Activated CD8-positive, alpha-beta memory T cell treated with anti-CD3 and anti-CD28 coated beads, Interleukin-2, amount 10 ng/mL, durations not matched to agents 7 days and 5 days (primary cell): Measurements from ENCODE around the gene BFAR. TPM values are rescaled to one million over a fixed set of nuclear protein-coding genes. Genes with fewer than 3 reads are reported as not detected.
A peak's percentile ranks its signal among the peaks of the same experiment; 100 is the strongest.

Experiments used
- ATAC-seq: fragments of 150-1000 bp; cut with Tn5 transposase; one replicate; pipeline ENCODE4 v1.10.0; 2021; ENCODE audit warnings: moderate library complexity
- CTCF ChIA-PET: fragments of 350-600 bp; sonication (Branson Sonifier 250); formaldehyde crosslinking; loops from one replicate; lab custom pipeline; 2021; ENCODE audit warnings: antibody characterized with exemption; lab: Charles Lee
- DNase-seq: peaks from one replicate; pipeline ENCODE4 v3.0.0-alpha.2; 2020
- H3K27ac Mint-ChIP-seq: one replicate; pipeline ENCODE4 v1.8.0; 2021; ENCODE audit warnings: mild to moderate bottlenecking, mixed read lengths
- H3K27me3 Mint-ChIP-seq: one replicate; pipeline ENCODE4 v1.8.0; 2021; ENCODE audit warnings: mixed read lengths
- H3K36me3 Mint-ChIP-seq: one replicate; pipeline ENCODE4 v1.8.0; 2021; ENCODE audit warnings: mild to moderate bottlenecking, mixed read lengths
- H3K4me1 Mint-ChIP-seq: one replicate; pipeline ENCODE4 v1.8.0; 2021; ENCODE audit warnings: mixed read lengths
- H3K4me3 Mint-ChIP-seq: one replicate; pipeline ENCODE4 v1.8.0; 2021; ENCODE audit warnings: mild to moderate bottlenecking, moderate library complexity, mixed read lengths
- H3K9me3 Mint-ChIP-seq: one replicate; pipeline ENCODE4 v1.8.0; 2022; ENCODE audit warnings: low read depth, mixed read lengths
- total RNA-seq, 2 experiments: library from RNA; stranded (reverse); gene quantifications; one replicate each; pipeline ENCODE4 v1.2.3, GENCODE V29; 2021

BFAR gene
- 10 to 100 TPM; 59.2 to 65.0 TPM for total RNA-seq

GRCh38 chr16:14632693-14633569 is at the start of gene BFAR:
Gene BFAR, plus strand, starts transcription at chr16:14632951. Its CDS starts 11,396 bp downstream, at chr16:14644347.
- peak; percentile 78 for ATAC-seq
- Mint-ChIP-seq H3K36me3 (peaks cover 14% of the 10 kb centered on the region), H3K9me3 (no peaks in the 10 kb centered on the region), H3K27me3 (no peaks in the 10 kb centered on the region), H3K4me1 (peaks cover 60% of the 10 kb centered on the region), H3K27ac (peak within 1 kb of the TSS; percentile 100), H3K4me3 (peak within 1 kb of the TSS; percentile 100)
- peak; percentile 100 for DNase-seq
- CTCF ChIA-PET, result interaction anchor here (1.0 to 1.3 kb wide), 2 partner anchors 347 to 713 kb away, joined by 3 read pairs; partner anchors contain the start of gene ERCC4

- no peak overlapping the region for H3K27ac Mint-ChIP-seq
- H3K36me3 Mint-ChIP-seq, result peaks cover 44% of the 10 kb centered on the region
Observed at GRCh38 chr16:14585287-14585686, 47.5 kb upstream of the BFAR start.

GRCh38 chr16:14586637-14587305 is 46.0 kb upstream of the BFAR start:
- Mint-ChIP-seq H3K36me3 (peaks cover 44% of the 10 kb centered on the region), H3K4me1 (peaks cover 11% of the 10 kb centered on the region), H3K9me3 (no peaks in the 10 kb centered on the region), H3K27ac (peak overlapping the region; percentile 18), H3K4me3 (no peak overlapping the region), H3K27me3 (no peaks in the 10 kb centered on the region)
- CTCF ChIA-PET, result interaction anchor here (0.6 to 0.9 kb wide), 2 partner anchors 58 to 337 kb away, joined by 3 read pairs; no protein-coding TSS in a partner anchor
- DNase-seq, result no peak
- no peak for ATAC-seq

More at GRCh38 chr16:14585287-14585686, 47.5 kb upstream of the BFAR start:
- CTCF ChIA-PET, result no interaction called here
- Mint-ChIP-seq H3K9me3 (no peaks in the 10 kb centered on the region), H3K27me3 (no peaks in the 10 kb centered on the region), H3K4me1 (peaks cover 11% of the 10 kb centered on the region), H3K4me3 (no peak overlapping the region)
- DNase-seq (no peak), ATAC-seq (no peak)

GRCh38 chr16:14600164-14600563 is 32.6 kb upstream of the BFAR start:
- ATAC-seq, result no peak
- CTCF ChIA-PET, result interaction anchor here (0.9 kb wide), 1 partner anchor 681 kb away, joined by 3 read pairs; the partner anchor contains the start of gene ERCC4

GRCh38 chr16:14602443-14602963 is 30.2 kb upstream of the BFAR start:
- Mint-ChIP-seq H3K27me3 (no peaks in the 10 kb centered on the region), H3K36me3 (peaks cover 47% of the 10 kb centered on the region), H3K9me3 (no peaks in the 10 kb centered on the region), H3K4me1 (no peaks in the 10 kb centered on the region), H3K27ac (no peak overlapping the region), H3K4me3 (no peak overlapping the region)
- DNase-seq (no peak), ATAC-seq (no peak)
- CTCF ChIA-PET, result interaction anchor here (1.0 to 1.1 kb wide), 2 partner anchors 8 to 142 kb away, joined by 3 read pairs; no protein-coding TSS in a partner anchor

More at GRCh38 chr16:14600164-14600563, 32.6 kb upstream of the BFAR start:
- Mint-ChIP-seq H3K27ac (no peak overlapping the region), H3K27me3 (no peaks in the 10 kb centered on the region), H3K4me1 (no peaks in the 10 kb centered on the region), H3K4me3 (no peak overlapping the region), H3K36me3 (peaks cover 47% of the 10 kb centered on the region), H3K9me3 (no peaks in the 10 kb centered on the region)
- no peak for DNase-seq

- H3K27me3 Mint-ChIP-seq, result no peaks in the 10 kb centered on the region
- peaks cover 45% of the 10 kb centered on the region for H3K36me3 Mint-ChIP-seq
- no peaks in the 10 kb centered on the region for H3K9me3 Mint-ChIP-seq
- no peak for DNase-seq
- no peak for ATAC-seq
- no peak overlapping the region for H3K27ac Mint-ChIP-seq
- no peaks in the 10 kb centered on the region for H3K4me1 Mint-ChIP-seq
- H3K4me3 Mint-ChIP-seq, result no peak overlapping the region
- CTCF ChIA-PET, result interaction anchor here (0.7 kb wide), 1 partner anchor 19 kb away, joined by 3 read pairs; no protein-coding TSS in a partner anchor
Observed at GRCh38 chr16:14606102-14606501, 26.6 kb upstream of the BFAR start.

- CTCF ChIA-PET, result interaction anchor here (1.2 kb wide), 1 partner anchor 376 kb away, joined by 3 read pairs; no protein-coding TSS in a partner anchor
- no peak for DNase-seq
- H3K4me1 Mint-ChIP-seq, result no peaks in the 10 kb centered on the region
- ATAC-seq, result no peak
- H3K4me3 Mint-ChIP-seq, result no peak overlapping the region
- H3K9me3 Mint-ChIP-seq, result no peaks in the 10 kb centered on the region
- no peak overlapping the region for H3K27ac Mint-ChIP-seq
- H3K36me3 Mint-ChIP-seq, result peaks cover 43% of the 10 kb centered on the region
- no peaks in the 10 kb centered on the region for H3K27me3 Mint-ChIP-seq
Observed at GRCh38 chr16:14608111-14608566, 24.6 kb upstream of the BFAR start.

- H3K27me3 Mint-ChIP-seq, result no peaks in the 10 kb centered on the region
- H3K4me1 Mint-ChIP-seq, result no peaks in the 10 kb centered on the region
- H3K27ac Mint-ChIP-seq, result no peak overlapping the region
- no peak for DNase-seq
- peaks cover 42% of the 10 kb centered on the region for H3K36me3 Mint-ChIP-seq
- no peak overlapping the region for H3K4me3 Mint-ChIP-seq
- CTCF ChIA-PET, result interaction anchor here (1.2 kb wide), 1 partner anchor 377 kb away, joined by 3 read pairs; no protein-coding TSS in a partner anchor
- H3K9me3 Mint-ChIP-seq, result no peaks in the 10 kb centered on the region
- no peak for ATAC-seq
Observed at GRCh38 chr16:14608604-14609003, 24.1 kb upstream of the BFAR start.

- no peaks in the 10 kb centered on the region for H3K4me1 Mint-ChIP-seq
- no peaks in the 10 kb centered on the region for H3K9me3 Mint-ChIP-seq
- ATAC-seq (no peak), DNase-seq (no peak)
- peaks cover 42% of the 10 kb centered on the region for H3K36me3 Mint-ChIP-seq
- CTCF ChIA-PET, result no interaction called here
- no peaks in the 10 kb centered on the region for H3K27me3 Mint-ChIP-seq
- H3K27ac Mint-ChIP-seq, result no peak overlapping the region
- no peak overlapping the region for H3K4me3 Mint-ChIP-seq
Observed at GRCh38 chr16:14609716-14610115, 23.0 kb upstream of the BFAR start.

- Mint-ChIP-seq H3K9me3 (no peaks in the 10 kb centered on the region), H3K4me3 (no peak overlapping the region), H3K27me3 (no peaks in the 10 kb centered on the region), H3K36me3 (peaks cover 45% of the 10 kb centered on the region), H3K27ac (no peak overlapping the region), H3K4me1 (no peaks in the 10 kb centered on the region)
- DNase-seq, result no peak
- CTCF ChIA-PET, result no interaction called here
- ATAC-seq, result no peak
Observed at GRCh38 chr16:14611660-14612059, 21.1 kb upstream of the BFAR start.

GRCh38 chr16:14613991-14614390 is 18.8 kb upstream of the BFAR start:
- ATAC-seq (no peak), DNase-seq (no peak)
- Mint-ChIP-seq H3K27me3 (no peaks in the 10 kb centered on the region), H3K9me3 (no peaks in the 10 kb centered on the region), H3K36me3 (peaks cover 39% of the 10 kb centered on the region), H3K4me1 (no peaks in the 10 kb centered on the region), H3K4me3 (no peak overlapping the region), H3K27ac (no peak overlapping the region)
- CTCF ChIA-PET, result no interaction called here

GRCh38 chr16:14616280-14616679 is 16.5 kb upstream of the BFAR start:
- Mint-ChIP-seq H3K27ac (no peak overlapping the region), H3K9me3 (no peaks in the 10 kb centered on the region), H3K4me3 (no peak overlapping the region), H3K36me3 (peaks cover 36% of the 10 kb centered on the region), H3K4me1 (no peaks in the 10 kb centered on the region), H3K27me3 (no peaks in the 10 kb centered on the region)
- no peak for ATAC-seq
- DNase-seq, result no peak
- CTCF ChIA-PET, result no interaction called here

- Mint-ChIP-seq H3K4me3 (no peak overlapping the region), H3K27ac (no peak overlapping the region), H3K27me3 (no peaks in the 10 kb centered on the region), H3K9me3 (no peaks in the 10 kb centered on the region), H3K36me3 (peaks cover 38% of the 10 kb centered on the region), H3K4me1 (no peaks in the 10 kb centered on the region)
- ATAC-seq (no peak), DNase-seq (no peak)
- CTCF ChIA-PET, result no interaction called here
Observed at GRCh38 chr16:14618566-14618965, 14.2 kb upstream of the BFAR start.
